HG03439 (cell line): ENCODE results near the gene RFC2.
"Not testable (repeated sequence)": the region's sequence is repeated elsewhere in the genome, so short reads cannot be mapped to it uniquely, and the experiment has no call there.

Experiments used
- ATAC-seq: cut with Tn5 transposase; IDR thresholded peaks from one replicate; pipeline ENCODE4 v1.9.1; 2021; ENCODE audit warnings: mild to moderate bottlenecking, moderate library complexity; ENCODE audit not compliant: unreplicated experiment

RFC2 gene

GRCh38 chr7:74220229-74220628, 34.0 kb downstream of the RFC2 start:
- ATAC-seq = no peak

GRCh38 chr7:74219416-74219815, 34.8 kb downstream of the RFC2 start:
- no peak for ATAC-seq

- no peak for ATAC-seq
These were observed 35.9 kb downstream of the RFC2 start for GRCh38 chr7:74218343-74218698.

GRCh38 chr7:74217455-74218342, 36.5 kb downstream of the RFC2 start:
- no peak for ATAC-seq

- no peak for ATAC-seq
These were observed 37.8 kb downstream of the RFC2 start for GRCh38 chr7:74216361-74216761.

- no peak for ATAC-seq
These were observed 38.3 kb downstream of the RFC2 start for GRCh38 chr7:74215921-74216320.

- no peak for ATAC-seq
These were observed 39.2 kb downstream of the RFC2 start for GRCh38 chr7:74214816-74215630.

- ATAC-seq = no peak
These were observed 41.5 kb downstream of the RFC2 start for GRCh38 chr7:74212661-74213060.

- not testable (repeated sequence) for ATAC-seq
These were observed 46.0 kb downstream of the RFC2 start for GRCh38 chr7:74208241-74208640.

GRCh38 chr7:74207586-74207985, 46.6 kb downstream of the RFC2 start:
- no peak for ATAC-seq

GRCh38 chr7:74206589-74207120, 47.5 kb downstream of the RFC2 start:
- ATAC-seq = no peak

- ATAC-seq = not testable (repeated sequence)
These were observed 48.1 kb downstream of the RFC2 start for GRCh38 chr7:74206052-74206451.

- ATAC-seq = no peak
These were observed 50.1 kb downstream of the RFC2 start for GRCh38 chr7:74203956-74204618.

GRCh38 chr7:74202841-74203556, 51.2 kb downstream of the RFC2 start:
- ATAC-seq = no peak

- no peak for ATAC-seq
These were observed 54.4 kb downstream of the RFC2 start for GRCh38 chr7:74199551-74200355.

GRCh38 chr7:74197449-74198124, 56.6 kb downstream of the RFC2 start:
- ATAC-seq = no peak

- not testable (repeated sequence) for ATAC-seq
These were observed 58.1 kb downstream of the RFC2 start for GRCh38 chr7:74195968-74196654.

GRCh38 chr7:74195139-74195860, 58.9 kb downstream of the RFC2 start:
- ATAC-seq = not testable (repeated sequence)
